HL-60 (cell line): ENCODE measurements around the gene SLC66A3.

Source experiments
- GABPA ChIP-seq: IDR thresholded peaks from 2 replicates; pipeline ENCODE4 v1.6.1; 2012; ENCODE audit warnings: low read depth
- POLR2AphosphoS5 ChIP-seq: IDR thresholded peaks from 2 replicates; pipeline ENCODE4 v1.6.1; 2012; ENCODE audit warnings: low read depth
- SPI1 ChIP-seq: IDR thresholded peaks from 2 replicates; pipeline ENCODE4 v1.6.1; 2012; ENCODE audit warnings: low read depth, mild to moderate bottlenecking, borderline replicate concordance
- TF ChIP-seq, protein P1 (sequence below): IDR thresholded peaks from one replicate; pipeline ENCODE4 v1.5.1; 2011; ENCODE audit warnings: low read length, control low read depth, inconsistent platforms; ENCODE audit not compliant: insufficient read depth
- TF ChIP-seq, protein P2 (sequence below): IDR thresholded peaks from 2 replicates; pipeline ENCODE4 v1.6.1; 2012; ENCODE audit warnings: low read depth; ENCODE audit not compliant: insufficient replicate concordance

- TF ChIP-seq, protein P1, sequence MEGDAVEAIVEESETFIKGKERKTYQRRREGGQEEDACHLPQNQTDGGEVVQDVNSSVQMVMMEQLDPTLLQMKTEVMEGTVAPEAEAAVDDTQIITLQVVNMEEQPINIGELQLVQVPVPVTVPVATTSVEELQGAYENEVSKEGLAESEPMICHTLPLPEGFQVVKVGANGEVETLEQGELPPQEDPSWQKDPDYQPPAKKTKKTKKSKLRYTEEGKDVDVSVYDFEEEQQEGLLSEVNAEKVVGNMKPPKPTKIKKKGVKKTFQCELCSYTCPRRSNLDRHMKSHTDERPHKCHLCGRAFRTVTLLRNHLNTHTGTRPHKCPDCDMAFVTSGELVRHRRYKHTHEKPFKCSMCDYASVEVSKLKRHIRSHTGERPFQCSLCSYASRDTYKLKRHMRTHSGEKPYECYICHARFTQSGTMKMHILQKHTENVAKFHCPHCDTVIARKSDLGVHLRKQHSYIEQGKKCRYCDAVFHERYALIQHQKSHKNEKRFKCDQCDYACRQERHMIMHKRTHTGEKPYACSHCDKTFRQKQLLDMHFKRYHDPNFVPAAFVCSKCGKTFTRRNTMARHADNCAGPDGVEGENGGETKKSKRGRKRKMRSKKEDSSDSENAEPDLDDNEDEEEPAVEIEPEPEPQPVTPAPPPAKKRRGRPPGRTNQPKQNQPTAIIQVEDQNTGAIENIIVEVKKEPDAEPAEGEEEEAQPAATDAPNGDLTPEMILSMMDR = no peak
- TF ChIP-seq GABPA = no peak
- no peak for TF ChIP-seq POLR2AphosphoS5
- TF ChIP-seq, protein P2, sequence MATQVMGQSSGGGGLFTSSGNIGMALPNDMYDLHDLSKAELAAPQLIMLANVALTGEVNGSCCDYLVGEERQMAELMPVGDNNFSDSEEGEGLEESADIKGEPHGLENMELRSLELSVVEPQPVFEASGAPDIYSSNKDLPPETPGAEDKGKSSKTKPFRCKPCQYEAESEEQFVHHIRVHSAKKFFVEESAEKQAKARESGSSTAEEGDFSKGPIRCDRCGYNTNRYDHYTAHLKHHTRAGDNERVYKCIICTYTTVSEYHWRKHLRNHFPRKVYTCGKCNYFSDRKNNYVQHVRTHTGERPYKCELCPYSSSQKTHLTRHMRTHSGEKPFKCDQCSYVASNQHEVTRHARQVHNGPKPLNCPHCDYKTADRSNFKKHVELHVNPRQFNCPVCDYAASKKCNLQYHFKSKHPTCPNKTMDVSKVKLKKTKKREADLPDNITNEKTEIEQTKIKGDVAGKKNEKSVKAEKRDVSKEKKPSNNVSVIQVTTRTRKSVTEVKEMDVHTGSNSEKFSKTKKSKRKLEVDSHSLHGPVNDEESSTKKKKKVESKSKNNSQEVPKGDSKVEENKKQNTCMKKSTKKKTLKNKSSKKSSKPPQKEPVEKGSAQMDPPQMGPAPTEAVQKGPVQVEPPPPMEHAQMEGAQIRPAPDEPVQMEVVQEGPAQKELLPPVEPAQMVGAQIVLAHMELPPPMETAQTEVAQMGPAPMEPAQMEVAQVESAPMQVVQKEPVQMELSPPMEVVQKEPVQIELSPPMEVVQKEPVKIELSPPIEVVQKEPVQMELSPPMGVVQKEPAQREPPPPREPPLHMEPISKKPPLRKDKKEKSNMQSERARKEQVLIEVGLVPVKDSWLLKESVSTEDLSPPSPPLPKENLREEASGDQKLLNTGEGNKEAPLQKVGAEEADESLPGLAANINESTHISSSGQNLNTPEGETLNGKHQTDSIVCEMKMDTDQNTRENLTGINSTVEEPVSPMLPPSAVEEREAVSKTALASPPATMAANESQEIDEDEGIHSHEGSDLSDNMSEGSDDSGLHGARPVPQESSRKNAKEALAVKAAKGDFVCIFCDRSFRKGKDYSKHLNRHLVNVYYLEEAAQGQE = no peak
- no peak for TF ChIP-seq SPI1
Observed at GRCh38 chr2:11208083-11208482, 52.8 kb downstream of the SLC66A3 start.
